Glutamatergic neuron (in vitro differentiated cells): ENCODE measurements around the gene AGAP3. TPM values are rescaled to one million over a fixed set of nuclear protein-coding genes. Genes with fewer than 3 reads are reported as not detected.

Experiments
- DNase-seq: peaks from one replicate; pipeline ENCODE4 v3.0.0; 2022
- H3K27ac Mint-ChIP-seq: one replicate; pipeline ENCODE4 v1.8.0; 2020; ENCODE audit warnings: mild to moderate bottlenecking, mixed read lengths, inconsistent platforms; ENCODE audit not compliant: unreplicated experiment
- H3K27me3 Mint-ChIP-seq: one replicate; pipeline ENCODE4 v1.8.0; 2020; ENCODE audit warnings: mild to moderate bottlenecking, moderate library complexity, mixed read lengths, inconsistent platforms; ENCODE audit not compliant: unreplicated experiment
- H3K36me3 Mint-ChIP-seq: one replicate; pipeline ENCODE4 v1.8.0; 2020; ENCODE audit warnings: mild to moderate bottlenecking, mixed read lengths, inconsistent platforms; ENCODE audit not compliant: unreplicated experiment
- H3K4me1 Mint-ChIP-seq: one replicate; pipeline ENCODE4 v1.8.0; 2020; ENCODE audit warnings: mild to moderate bottlenecking, low read depth, mixed read lengths, inconsistent platforms; ENCODE audit not compliant: unreplicated experiment
- H3K4me3 Mint-ChIP-seq: one replicate; pipeline ENCODE4 v1.8.0; 2020; ENCODE audit warnings: mild to moderate bottlenecking, mixed read lengths, inconsistent platforms; ENCODE audit not compliant: unreplicated experiment
- H3K9me3 Mint-ChIP-seq: one replicate; pipeline ENCODE4 v1.8.0; 2020; ENCODE audit warnings: mild to moderate bottlenecking, moderate library complexity, mixed read lengths, inconsistent platforms; ENCODE audit not compliant: unreplicated experiment
- total RNA-seq: library from RNA; stranded (reverse); fragmentation: NEBNext Ultra II Directional; extraction: Animal tissue kit (Norgen Biotek cat#: 25700); gene quantifications from one replicate; pipeline ENCODE4 v1.2.1, GENCODE V29; 2021; ENCODE audit not compliant: unreplicated experiment
- TF ChIP-seq, protein P1 (sequence below): fragments of 200-600 bp; sonication (generic); IDR thresholded peaks from one replicate; pipeline ENCODE4 v1.5.0; 2021; ENCODE audit not compliant: partially characterized antibody, unreplicated experiment

Gene AGAP3
- total RNA-seq, 1 donor from 2014 or later, result 406 TPM

GRCh38 chr7:151095828-151096475 lies 9.7 kb downstream of the AGAP3 start:
- TF ChIP-seq, protein P1, sequence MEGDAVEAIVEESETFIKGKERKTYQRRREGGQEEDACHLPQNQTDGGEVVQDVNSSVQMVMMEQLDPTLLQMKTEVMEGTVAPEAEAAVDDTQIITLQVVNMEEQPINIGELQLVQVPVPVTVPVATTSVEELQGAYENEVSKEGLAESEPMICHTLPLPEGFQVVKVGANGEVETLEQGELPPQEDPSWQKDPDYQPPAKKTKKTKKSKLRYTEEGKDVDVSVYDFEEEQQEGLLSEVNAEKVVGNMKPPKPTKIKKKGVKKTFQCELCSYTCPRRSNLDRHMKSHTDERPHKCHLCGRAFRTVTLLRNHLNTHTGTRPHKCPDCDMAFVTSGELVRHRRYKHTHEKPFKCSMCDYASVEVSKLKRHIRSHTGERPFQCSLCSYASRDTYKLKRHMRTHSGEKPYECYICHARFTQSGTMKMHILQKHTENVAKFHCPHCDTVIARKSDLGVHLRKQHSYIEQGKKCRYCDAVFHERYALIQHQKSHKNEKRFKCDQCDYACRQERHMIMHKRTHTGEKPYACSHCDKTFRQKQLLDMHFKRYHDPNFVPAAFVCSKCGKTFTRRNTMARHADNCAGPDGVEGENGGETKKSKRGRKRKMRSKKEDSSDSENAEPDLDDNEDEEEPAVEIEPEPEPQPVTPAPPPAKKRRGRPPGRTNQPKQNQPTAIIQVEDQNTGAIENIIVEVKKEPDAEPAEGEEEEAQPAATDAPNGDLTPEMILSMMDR, result no peak
- Mint-ChIP-seq H3K4me1 (peaks cover 49% of the 10 kb centered on the region), H3K36me3 (no peaks in the 10 kb centered on the region), H3K9me3 (peaks cover 5% of the 10 kb centered on the region), H3K4me3 (peak overlapping the region; percentile 52), H3K27ac (peak overlapping the region; percentile 84), H3K27me3 (peaks cover 9% of the 10 kb centered on the region)
- DNase-seq, result no peak

- no peak for DNase-seq
- peaks cover 3% of the 10 kb centered on the region for H3K27me3 Mint-ChIP-seq
- peaks cover 46% of the 10 kb centered on the region for H3K4me1 Mint-ChIP-seq
- H3K9me3 Mint-ChIP-seq, result peaks cover 7% of the 10 kb centered on the region
- no peak overlapping the region for H3K27ac Mint-ChIP-seq
- TF ChIP-seq, protein P1, result no peak
- no peak overlapping the region for H3K4me3 Mint-ChIP-seq
- no peaks in the 10 kb centered on the region for H3K36me3 Mint-ChIP-seq
Observed at GRCh38 chr7:151099486-151100211, 13.4 kb downstream of the AGAP3 start.

GRCh38 chr7:151100921-151101320 lies 14.6 kb downstream of the AGAP3 start:
- peaks cover 11% of the 10 kb centered on the region for H3K9me3 Mint-ChIP-seq
- peaks cover 44% of the 10 kb centered on the region for H3K4me1 Mint-ChIP-seq
- H3K27me3 Mint-ChIP-seq, result peaks cover 4% of the 10 kb centered on the region
- TF ChIP-seq, protein P1, result no peak
- peak overlapping the region; percentile 20 for H3K4me3 Mint-ChIP-seq
- H3K36me3 Mint-ChIP-seq, result no peaks in the 10 kb centered on the region
- DNase-seq, result no peak
- no peak overlapping the region for H3K27ac Mint-ChIP-seq

DNA sequence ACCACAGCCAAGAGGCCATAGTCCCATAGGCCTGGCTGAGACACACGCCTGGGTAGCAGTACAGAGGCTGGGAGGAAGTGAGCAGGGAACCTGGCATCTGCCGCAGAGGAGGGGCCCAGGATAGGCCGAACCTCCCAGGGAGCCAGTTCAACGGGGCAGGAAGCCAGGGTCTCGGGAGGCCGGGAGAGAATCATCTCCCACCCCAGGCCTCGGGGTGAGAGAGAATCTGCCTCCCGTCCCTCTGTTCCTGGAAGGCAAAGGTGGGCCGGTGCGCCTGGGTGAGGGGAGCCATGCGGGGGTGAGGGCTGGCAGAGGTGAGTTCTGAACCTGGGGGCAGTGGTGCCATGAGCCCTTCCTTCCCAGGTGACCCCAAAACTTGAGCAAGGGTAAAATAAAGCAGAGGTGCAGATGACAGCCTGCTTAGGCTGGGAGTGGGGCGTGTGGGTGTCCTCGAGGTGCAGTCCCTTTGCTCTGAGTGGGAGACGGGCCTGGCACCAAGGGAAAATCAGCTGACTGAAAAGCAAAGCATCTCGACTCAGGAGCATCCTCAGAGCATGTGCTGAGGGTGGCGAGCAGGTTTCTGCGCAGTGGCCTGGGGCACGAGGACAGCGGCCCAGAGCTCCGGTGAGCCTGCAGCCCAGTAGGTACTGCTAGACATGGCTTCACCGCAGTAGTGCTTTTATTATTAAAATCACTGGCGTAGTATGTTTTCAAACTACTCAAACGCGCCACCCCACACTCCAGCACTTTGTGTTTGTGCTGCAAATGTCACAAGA lies 15.5 kb downstream of the AGAP3 start:
- Mint-ChIP-seq H3K27ac (peak overlapping the region; percentile 22), H3K4me3 (no peak overlapping the region), H3K4me1 (peaks cover 44% of the 10 kb centered on the region), H3K9me3 (peaks cover 11% of the 10 kb centered on the region), H3K27me3 (peaks cover 5% of the 10 kb centered on the region), H3K36me3 (no peaks in the 10 kb centered on the region)
- TF ChIP-seq, protein P1, result no peak
- DNase-seq, result no peak

- Mint-ChIP-seq H3K4me1 (peaks cover 44% of the 10 kb centered on the region), H3K9me3 (peaks cover 11% of the 10 kb centered on the region), H3K36me3 (no peaks in the 10 kb centered on the region), H3K27ac (peak overlapping the region; percentile 33), H3K27me3 (peaks cover 6% of the 10 kb centered on the region), H3K4me3 (peak overlapping the region; percentile 34)
- no peak for DNase-seq
- TF ChIP-seq, protein P1, result no peak
Observed at GRCh38 chr7:151102991-151103390, 16.7 kb downstream of the AGAP3 start.
